Cortex of kidney (tissue), 1 donor: Measurements from ENCODE around the gene MORN5.
"Not testable (repeated sequence)": the region's sequence is repeated elsewhere in the genome, so short reads cannot be mapped to it uniquely, and the experiment has no call there.

Experiments used
- DNase-seq: peaks from one replicate; lab custom pipeline; 2025; lab: John Stamatoyannopoulos, UW

MORN5 gene

DNA sequence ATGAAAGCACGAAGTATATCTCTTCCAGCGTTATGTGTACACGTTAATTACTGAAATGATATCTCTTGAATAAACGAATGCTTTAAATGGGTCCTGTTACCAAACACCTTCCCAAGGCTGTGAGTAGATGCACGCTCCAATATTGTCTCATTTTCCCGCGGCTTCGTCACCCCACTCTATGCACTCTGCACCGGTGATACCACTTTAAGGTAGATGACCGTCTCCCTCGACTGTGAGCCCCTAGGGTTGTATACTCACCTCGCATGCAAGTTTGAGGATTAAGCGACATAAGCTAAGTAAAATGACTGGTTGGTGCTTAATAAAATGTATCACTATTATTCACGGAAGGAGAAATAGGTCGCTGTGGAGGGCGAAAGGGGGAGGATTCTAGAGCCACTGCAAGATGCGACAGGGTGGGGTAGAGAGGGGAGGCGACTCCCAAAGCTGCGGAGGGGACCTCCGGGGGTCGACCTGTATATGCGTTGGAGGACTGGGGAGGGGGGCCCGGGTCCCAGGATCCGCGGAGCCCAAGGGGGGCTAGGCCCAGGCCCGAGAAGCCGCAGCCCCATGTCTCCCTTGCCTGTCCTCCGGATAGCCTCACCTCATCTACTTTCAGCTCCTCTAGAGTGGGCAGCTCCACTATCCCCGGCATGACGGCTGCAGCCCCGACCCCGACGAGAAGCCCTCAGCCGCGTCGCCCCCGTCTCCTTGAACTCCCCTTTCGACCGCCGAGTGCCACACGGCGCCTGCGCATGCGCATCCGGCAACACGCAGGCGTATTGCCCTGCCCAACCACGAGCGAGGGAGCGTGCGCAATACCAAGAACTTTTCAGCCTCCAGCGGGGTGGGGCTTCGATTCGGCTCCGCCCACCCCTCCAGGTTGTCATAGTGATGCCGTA lies at the start of gene MORN5, which contains the start of gene NDUFA8:
TSS of gene MORN5 (plus strand) at position 883 of the 899 bp plus-strand sequence. CDS start 65 bp downstream, outside the sequence.
TSS of gene NDUFA8 (minus strand) at position 754 of the 899 bp plus-strand sequence. CDS start at position 652, 102 bp downstream.
- peak; percentile 37 for DNase-seq

DNA sequence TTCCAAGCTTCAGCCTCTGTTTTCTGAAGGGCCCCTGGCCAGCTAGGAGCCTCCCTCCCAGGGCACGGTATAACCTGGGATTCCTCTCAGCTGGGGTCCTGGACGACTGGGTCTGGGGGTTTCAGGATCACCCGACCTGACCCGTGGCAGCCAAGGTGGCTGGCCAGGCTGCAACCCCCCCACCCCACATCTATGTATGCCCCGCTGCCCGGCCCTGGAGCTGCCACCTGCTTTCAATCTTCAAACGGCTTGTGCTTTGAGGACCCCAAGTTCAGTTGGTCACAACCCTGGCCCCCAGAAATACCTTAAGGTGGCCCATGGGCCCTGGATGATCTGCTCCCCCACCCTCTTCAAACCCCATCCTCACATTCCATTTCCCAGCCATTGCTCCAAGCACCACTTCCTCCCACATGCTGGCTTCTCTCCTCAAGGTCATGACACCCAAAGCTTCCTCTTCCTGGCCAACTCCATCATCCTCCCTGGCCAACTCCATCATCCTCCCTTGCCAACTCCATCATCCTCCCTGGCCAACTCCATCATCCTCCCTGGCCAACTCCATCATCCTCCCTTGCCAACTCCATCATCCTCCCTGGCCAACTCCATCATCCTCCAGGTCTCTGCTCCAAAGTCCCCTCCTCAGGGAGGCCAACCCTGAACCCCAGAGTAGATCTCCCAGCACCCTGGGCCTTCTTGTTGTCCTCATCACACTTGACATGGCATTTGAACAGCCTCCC lies 49.4 kb upstream of the MORN5 start:
- DNase-seq = no peak

DNA sequence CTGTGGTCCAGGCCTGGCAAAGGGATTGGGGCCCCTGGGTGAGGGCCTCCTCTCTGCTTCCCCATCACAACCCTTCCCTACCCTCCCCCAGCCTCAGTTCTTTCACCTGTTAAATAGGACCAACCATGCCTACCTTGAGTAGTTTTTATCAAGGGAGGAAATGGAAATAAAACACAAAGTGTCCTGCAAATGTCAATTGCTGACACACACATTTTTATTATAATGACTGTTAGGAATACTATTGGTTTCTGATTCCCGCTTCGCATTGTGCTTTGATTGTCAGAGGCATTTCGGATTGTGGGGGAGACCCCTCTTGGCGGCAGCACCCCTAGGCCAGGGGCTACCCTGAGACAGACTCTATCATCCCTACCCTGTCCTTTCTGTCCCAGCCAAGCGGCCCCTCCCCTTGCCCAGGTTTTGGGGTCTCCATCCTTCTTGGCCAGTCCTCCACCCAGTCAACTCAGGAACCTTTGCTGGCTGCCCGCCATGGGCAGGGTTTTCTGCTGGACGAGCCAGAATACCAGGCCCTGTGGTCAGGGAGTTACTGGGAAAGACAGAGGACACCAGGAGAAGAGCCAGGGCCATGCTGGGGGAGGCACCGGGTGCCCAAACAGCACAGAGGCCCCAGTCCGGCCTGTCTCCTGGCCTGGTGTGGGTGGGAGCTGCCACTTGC lies 48.2 kb upstream of the MORN5 start:
- DNase-seq = no peak

DNA sequence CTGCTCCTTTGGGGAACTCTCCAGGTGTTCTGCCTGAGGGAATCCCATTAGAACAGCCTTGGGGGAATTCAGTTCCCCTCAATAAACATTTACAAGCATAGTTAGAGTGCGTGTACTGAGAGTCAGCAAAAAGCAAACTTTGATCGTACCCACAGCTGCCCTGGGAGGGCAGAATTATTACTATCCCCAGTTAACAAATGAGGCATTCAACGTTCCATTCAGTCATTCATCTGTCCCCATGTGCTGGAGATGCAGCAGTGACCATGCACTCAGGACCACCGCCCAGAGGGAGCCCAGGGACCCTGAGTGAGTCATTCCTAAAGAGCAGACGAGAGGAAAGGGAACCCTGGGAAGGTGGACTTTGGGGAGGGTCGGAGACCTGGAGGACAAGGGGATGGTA lies 47.5 kb upstream of the MORN5 start:
- DNase-seq = no peak

DNA sequence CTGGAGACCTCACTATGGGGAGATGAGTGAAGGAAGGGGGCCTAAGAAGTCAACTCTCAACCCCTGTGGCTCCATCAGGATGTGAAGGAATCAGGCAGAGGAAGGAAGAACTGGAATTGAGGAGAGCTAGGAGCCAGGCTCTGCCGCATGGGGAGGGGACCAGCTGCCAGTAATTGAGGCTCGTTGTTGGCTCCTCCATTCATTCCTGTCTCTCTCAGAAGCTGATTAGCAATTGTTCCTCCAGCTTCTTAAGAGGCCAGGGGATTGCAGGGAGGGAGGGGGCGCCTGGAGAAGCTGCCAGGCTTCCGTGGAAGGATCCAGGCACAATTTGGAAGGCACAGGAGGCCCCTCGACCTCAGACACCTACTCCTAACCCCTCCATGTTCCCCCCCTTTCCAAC lies 46.1 kb upstream of the MORN5 start:
- DNase-seq = no peak

DNA sequence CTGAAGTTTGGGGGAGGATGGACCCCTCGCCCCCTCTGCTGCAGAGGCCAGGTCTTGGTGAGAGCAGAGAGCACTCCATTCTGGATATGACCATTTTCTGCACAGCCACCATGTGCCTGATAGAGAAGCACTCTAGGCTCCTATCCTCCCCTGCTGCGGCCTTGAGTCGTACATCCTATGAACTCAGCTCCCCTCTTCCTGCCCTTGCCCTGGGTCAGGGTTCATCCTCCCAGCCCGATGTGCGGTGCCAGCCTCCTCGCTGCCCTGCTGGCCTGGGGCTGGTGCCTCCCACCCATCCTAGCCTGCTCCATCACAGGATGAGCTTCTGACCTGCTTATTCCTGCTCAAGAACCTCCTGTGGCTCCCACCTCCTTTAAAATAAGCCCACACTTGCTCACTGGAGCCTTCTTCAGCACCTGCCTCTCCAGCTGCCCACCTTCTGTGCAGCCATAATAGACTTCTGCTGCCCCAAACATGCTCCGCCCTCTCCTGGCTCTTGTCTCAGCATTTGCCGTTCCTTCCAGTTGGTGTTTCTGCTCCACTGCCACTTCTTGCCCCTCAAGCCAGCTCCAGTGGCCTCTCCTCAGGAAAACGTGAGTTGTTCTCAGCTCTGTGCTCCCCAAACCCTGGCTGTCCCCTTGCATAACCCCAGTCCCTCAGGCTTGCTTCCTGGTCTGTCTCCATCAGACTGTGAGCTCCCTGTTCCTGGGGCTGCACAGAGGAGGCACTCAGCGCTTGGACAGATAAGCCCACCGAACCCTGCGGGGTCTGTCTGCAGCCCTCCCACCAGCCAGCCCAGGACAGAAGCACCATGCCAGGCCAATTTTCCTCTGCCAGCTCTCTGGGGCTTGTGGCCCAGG lies 44.3 kb upstream of the MORN5 start:
- DNase-seq = no peak

DNA sequence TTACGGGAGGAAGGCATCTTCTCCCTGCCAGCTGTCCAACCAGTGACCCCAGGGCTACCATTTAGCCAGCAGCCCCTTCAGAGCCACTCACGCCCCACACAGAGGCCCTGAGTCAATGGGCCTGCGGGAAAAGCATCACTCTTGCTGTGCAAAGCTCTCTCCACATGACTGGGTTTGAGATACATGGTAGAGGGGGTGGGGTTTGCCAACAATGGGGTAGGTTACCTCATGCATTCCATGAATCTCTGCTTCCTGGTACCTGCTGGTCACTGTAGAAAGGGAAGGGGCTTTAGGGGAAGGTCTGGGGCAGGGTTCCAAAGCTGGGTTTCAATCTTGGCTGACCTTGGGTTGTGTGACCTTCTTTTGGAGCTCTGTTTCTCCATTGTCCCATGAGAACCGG lies 43.7 kb upstream of the MORN5 start:
- DNase-seq = no peak

DNA sequence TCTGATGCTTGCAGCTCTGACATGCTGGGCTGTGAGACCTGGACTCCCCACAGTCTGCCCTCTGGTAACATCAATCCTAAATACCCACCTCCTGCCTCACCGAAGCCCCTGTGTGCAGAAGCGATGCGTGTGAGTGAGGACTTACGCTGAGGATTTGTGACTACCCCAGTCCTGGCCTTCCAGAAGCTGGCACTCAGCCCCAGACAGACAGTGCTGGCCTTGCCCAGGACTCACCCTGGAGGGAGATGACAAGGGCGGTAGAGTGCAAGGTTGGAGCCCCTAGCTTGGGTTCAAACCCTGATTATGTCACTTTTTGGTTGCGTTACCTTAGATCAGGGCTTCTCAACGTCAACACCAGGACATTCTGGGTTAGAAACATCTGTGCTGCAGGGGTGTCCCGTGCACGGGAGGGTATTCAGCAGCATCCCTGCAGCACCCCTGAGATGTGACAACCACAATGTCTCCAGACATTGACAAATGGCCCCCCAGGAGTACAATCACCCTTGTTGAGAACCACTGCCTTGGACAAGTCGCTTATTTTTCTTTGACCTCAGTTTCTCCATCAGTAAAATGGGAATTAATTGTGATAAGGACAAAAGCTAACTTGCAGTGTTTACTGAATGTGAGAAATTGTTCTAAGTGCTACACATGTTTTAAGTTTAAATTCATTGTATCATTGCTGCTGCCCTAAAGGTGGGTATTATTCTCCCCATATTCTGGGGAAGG lies 43.1 kb upstream of the MORN5 start:
- DNase-seq = no peak

DNA sequence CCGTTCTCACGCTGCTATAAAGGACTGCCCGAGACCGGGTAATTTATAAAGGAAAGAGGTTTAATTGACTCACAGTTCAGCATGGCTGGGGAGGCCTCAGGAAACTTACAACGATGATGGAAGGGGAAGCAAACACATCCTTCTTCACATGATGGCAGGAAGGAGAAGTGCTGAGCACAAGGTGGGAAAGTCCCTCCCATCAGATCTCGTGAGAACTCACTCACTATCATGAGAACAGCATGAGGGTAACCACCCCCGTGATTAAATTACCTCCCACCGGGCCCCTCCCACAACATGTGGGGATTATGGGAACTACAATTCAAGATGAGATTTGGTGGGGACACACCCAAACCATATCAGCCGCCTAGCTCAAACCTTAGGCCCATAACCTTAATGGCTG lies 42.5 kb upstream of the MORN5 start:
- DNase-seq = not testable (repeated sequence)

DNA sequence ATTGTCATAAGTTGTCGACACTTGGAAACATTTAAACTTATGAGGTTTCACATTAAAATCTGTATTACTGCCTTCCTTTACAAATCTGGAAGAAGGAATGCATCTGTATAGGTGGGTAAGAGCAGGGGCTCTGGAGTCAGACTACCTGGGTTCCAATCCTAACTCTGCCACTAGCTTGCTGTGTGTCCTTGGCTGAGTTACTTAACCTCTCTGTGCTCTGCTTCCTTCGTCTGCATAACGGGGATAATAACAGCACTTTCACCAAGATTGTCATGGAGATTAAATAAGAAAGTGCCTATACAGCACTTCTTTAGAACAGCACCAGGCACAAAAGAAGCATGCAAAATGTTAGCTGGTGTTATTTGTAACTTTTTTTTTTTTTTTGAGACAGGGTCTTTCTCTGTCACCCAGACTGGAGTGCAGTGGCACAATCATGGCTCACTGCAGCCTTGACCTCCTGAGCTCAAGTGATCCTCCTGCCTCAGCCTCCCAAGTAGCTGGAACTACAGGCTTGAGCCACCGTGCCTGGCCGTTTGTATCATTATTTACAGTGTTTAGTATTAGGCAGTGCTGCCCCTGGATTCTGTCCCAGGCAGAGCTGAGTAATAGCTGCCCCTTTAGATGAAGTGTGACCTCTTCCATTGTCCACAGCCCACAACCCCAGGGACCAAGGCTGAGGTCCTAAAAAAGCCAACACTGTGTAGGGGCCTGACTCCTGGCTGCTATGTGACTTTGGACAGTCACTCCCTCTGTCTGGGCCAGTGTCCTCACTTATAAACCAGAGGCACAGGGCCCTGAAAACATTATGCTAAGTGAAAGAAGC lies 41.2 kb upstream of the MORN5 start:
- no peak for DNase-seq

DNA sequence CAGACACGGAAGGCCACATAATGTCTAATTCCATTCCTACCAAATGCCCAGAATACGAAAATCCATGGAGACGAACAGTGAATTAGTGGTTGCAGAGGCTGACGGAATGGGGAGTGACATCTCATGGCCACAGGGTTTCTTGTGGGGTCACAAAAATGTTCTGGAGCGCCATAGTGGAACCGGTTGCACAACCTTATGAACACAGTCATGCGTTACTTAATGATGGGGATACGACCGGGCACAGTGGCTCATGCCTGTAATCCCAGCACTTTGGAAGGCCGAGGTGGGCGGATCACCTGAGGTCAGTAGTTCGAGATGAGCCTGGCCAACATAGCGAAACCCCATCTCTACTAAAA lies 40.6 kb upstream of the MORN5 start:
- no peak for DNase-seq

DNA sequence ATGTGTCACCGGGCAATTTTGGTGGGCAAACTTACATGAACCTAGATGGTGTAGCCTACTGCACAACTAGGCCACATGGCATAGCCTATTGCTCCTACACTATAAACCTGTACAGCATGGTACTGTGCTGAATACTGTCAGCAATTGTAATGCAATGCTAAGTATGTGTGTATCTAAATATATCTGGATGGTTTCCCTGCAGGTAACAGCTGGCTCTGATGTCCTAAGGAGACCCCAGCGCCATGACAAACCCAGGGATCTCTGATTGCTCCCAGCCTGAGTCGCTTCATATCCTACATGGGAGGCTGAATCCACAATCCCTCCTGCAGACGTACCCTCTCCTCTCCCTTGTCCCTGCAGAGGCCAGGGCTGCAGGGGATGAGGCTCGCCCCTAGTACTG lies 40.0 kb upstream of the MORN5 start:
- DNase-seq = no peak

DNA sequence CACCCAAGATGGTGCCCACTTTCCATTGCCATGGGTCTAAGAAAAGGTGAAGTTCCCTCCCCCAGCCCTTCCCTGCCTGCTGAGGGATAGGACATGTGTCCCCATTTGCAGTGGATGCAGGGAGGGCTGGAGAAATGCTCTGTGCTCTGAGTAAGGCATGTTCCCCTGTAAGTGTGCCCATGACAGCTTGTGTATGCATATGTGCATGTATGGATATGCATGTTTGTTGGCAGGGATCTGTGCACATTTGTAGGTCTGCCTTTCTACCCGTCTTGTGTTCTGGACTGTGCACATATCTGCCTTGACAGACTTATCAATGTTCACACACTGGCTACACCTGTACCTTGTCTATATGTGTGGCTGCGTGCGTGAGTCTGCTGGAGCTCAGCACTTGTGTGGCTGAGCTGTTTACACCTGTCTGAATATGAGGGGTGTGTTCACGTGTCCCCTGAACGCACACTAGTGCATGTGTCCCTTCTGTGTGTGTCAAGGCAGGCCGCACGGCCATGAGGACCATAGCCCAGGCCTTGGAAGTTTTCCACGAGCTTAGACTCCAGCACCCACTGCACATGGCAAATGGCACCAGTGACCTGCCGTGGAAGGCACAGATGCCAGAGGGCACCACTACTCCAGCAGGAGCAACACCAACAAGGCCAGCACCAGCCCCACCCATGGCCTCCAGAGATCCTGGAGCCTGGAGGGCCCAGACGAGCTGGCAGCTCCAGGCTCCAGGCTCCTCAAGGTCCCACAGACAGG lies 39.2 kb upstream of the MORN5 start:
- DNase-seq = no peak

DNA sequence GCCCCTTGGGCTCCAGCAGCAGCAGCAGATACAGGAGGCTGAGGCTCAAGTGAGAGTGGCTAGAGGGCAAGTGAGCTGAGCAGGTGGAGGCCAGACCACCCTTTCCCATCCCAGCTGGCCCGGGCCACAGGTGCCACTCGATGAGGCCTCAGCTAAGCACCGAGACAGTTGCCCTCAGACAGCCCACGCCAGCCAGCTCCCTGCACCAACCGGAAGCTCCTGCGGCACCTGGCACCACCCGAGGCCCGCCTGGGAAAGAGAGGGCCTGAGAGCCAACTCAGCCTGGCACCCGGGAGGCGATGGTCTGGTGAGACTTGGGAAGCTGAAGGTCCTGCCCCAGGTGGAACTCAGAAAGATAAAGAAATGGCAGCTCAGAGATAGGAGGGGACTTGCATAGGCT lies 38.3 kb upstream of the MORN5 start:
- no peak for DNase-seq

DNA sequence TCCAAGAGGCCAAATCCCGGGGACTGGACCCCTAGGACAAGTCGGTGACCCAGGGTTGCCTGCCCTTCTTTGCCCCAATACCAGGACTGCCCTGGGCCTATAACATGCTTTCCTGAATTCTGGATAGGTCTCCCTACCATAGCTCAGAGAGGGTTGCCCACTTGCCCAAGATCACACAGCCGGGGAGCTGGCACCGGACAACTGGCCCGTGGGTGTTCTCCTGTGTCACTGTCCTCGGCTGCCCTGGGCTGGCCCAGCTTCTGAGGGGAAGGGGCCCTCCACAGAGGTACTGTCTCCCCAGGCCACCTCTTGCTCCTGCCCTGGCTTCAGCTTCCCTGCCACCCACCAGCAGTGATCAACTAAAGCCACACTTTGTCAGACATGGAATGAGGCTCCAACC lies 37.8 kb upstream of the MORN5 start:
- no peak for DNase-seq

DNA sequence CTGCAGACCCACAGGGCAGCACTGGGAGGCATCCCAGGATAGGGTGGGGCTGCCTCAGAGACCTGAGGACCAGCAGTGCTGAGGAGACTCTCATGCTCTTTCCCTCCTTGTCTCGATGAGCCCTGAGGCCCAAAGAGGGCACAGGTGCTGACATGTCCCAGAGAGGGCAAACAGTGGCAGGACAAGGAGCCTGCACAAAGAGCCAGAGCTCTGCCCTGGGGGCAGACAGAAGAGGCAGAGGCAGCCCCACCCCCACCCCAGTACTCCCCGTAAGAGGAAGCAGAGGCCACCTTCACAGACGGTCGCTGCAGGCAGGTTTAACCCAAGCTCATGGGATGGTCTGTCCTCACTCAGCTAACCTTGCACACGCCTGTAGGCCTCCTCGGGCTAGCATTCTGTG lies 37.2 kb upstream of the MORN5 start:
- no peak for DNase-seq

DNA sequence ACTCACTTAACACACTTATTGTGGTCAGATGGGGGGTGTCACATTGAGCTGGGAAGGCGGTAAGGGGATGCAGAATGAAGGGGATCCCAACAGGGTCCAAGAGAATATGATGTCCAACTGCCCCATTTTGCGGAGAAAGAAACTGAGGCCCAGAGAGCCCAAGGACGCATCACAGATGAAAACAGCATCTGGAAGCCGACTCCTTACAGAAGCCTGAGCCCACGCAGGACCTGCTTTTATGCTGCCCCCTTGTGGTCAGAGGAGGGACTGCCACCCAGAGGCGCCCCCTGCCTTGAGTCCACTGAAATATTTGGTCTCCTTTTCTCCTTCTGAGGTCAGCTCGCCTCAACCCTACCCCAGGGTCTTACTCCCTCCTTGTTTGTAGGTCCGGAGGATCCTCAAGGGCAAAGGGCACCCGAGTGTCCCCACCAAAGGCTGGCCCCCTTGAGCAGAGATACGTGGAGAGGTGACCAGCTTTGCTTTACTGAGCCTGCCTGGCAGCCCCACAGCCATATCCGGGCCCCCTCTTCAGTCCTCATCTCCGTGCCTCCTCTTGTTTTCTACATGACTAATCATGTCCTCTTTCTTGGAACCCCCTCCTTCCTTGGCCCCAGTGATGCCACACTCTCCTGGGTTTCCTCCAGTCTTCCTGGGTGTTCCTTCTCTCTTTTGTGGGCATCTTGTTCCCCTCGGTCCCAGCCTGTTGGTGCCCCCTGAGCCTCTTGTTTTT lies 36.6 kb upstream of the MORN5 start:
- no peak for DNase-seq

DNA sequence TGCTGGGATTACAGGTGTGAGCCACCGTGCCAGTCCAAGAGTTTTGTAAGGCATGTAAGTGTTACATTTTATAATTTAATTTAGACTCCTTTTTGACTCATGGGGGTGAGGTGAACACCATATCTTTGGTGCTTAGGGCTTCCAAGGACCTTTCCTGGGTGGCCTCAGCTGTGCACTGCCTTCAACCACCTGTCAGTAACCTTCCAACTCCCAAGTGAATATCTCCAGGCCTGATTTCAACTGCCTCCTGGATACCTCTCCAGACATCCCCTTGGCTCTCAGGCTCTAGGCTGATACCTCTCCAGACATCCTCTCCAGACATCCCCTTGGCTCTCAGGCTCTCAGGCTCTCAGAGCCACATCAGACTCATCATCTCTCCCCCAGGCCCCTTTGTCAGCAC lies 35.7 kb upstream of the MORN5 start:
- no peak for DNase-seq

DNA sequence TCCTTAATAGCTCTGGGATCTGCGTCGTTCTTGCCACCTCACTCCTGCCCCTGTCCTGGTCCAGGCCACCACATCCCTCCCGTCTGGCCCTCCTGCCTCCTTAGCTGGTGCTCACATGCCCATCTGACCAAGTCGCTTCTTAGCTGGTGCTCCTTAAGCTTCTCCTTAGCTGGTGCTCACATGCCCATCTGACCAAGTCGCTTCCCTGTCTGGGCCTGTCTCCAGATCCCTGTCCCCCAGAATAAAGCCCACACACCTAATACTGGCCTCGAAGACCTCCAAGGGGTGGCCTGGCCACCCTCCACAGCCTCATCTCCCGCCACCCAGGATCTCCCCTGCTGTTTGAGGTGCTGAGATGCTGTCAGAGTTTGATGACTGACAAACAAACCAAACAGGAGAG lies 35.2 kb upstream of the MORN5 start:
- DNase-seq = no peak
